Lung (tissue), 12 donors: ENCODE data around the gene RPP25L. TPM values are rescaled to one million over a fixed set of nuclear protein-coding genes. Genes with fewer than 3 reads are reported as not detected.

Experiments
- ATAC-seq: fragments of 200-7000 bp; cut with Tn5 transposase; one replicate; pipeline ENCODE4 v1.9.1; 2020; ENCODE audit warnings: moderate number of reproducible peaks; ENCODE audit not compliant: insufficient read depth, low FRiP score
- DNase-seq, 3 donors: peaks; one replicate each; pipeline ENCODE4 v3.0.0-alpha.2; 2013 to 2017
- H3K27ac ChIP-seq, 2 donors: one replicate each; pipeline ENCODE4 v1.5.1; 2013; ENCODE audit warnings: mild to moderate bottlenecking in 2 of 2, moderate library complexity in 2 of 2, control low read depth in 1 of 2, inconsistent platforms in 1 of 2, low read depth in 1 of 2, low read length in 1 of 2
- H3K27me3 ChIP-seq, 3 donors: one replicate each; pipeline ENCODE4 v1.5.1; 2013; ENCODE audit warnings: low read length in 2 of 3; ENCODE audit not compliant: control insufficient read depth in 3 of 3, insufficient read depth in 3 of 3
- H3K36me3 ChIP-seq, 4 donors: one replicate each; pipeline ENCODE4 v1.5.1; 2013; ENCODE audit warnings: low read length in 4 of 4, mild to moderate bottlenecking in 1 of 4, moderate library complexity in 1 of 4; ENCODE audit not compliant: control insufficient read depth in 4 of 4, insufficient read depth in 4 of 4
- H3K4me1 ChIP-seq, 5 donors: one replicate each; pipeline ENCODE4 v1.5.1; 2013; ENCODE audit warnings: low read length in 5 of 5, mild to moderate bottlenecking in 2 of 5, moderate library complexity in 1 of 5; ENCODE audit not compliant: control insufficient read depth in 5 of 5, insufficient read depth in 5 of 5
- H3K4me3 ChIP-seq: one replicate; pipeline ENCODE4 v1.5.1; 2013; ENCODE audit warnings: mild to moderate bottlenecking, control low read depth, moderate library complexity
- H3K9ac ChIP-seq, 2 donors: one replicate each; pipeline ENCODE4 v1.5.1; 2013; ENCODE audit warnings: low read length in 2 of 2, control low read depth in 1 of 2; ENCODE audit not compliant: insufficient read depth in 1 of 2
- H3K9me3 ChIP-seq, 4 donors: one replicate each; pipeline ENCODE4 v1.5.1; 2013; ENCODE audit warnings: low read length in 3 of 4, mild to moderate bottlenecking in 1 of 4, moderate library complexity in 1 of 4; ENCODE audit not compliant: control insufficient read depth in 4 of 4, insufficient read depth in 3 of 4
- WGBS, 2 donors: extraction: QIAGEN DNeasy Blood & Tissue Kit; methylation state at CpG; one replicate each; pipeline ENCODE4 v1.1.7; 2013; 5-methylcytosine and 5-hydroxymethylcytosine counted together
- polyA plus RNA-seq, 2 donors: library from polyadenylated mRNA; stranded (reverse); fragments of 200-250 nt; gene quantifications; one replicate each; pipeline ENCODE4 v1.2.1, GENCODE V29; 2013
- total RNA-seq, 2 donors: library from RNA; depleted of rRNA in 1 of 2; stranded (reverse); fragments of >200 nt in 1 of 2; gene quantifications; one replicate each; pipeline ENCODE4 v1.2.1, GENCODE V29; 2014 to 2021
- TF ChIP-seq, protein P1 (sequence below): IDR thresholded peaks from 2 replicates; pipeline ENCODE4 v1.5.1; 2012; ENCODE audit warnings: mild to moderate bottlenecking; ENCODE audit errors: control extremely low read depth, extremely low read depth
- donor health status: control.
- donor health status: control.
- donor health status: Bipolar disorder and iron deficiency.
- donor health status: healthy.
- donor health status: DM: yes; HTN: yes; CAD: no.

Gene RPP25L
- total and polyA plus RNA-seq, 4 donors: 17.0 to 32.6 (median 25.7) TPM

DNA sequence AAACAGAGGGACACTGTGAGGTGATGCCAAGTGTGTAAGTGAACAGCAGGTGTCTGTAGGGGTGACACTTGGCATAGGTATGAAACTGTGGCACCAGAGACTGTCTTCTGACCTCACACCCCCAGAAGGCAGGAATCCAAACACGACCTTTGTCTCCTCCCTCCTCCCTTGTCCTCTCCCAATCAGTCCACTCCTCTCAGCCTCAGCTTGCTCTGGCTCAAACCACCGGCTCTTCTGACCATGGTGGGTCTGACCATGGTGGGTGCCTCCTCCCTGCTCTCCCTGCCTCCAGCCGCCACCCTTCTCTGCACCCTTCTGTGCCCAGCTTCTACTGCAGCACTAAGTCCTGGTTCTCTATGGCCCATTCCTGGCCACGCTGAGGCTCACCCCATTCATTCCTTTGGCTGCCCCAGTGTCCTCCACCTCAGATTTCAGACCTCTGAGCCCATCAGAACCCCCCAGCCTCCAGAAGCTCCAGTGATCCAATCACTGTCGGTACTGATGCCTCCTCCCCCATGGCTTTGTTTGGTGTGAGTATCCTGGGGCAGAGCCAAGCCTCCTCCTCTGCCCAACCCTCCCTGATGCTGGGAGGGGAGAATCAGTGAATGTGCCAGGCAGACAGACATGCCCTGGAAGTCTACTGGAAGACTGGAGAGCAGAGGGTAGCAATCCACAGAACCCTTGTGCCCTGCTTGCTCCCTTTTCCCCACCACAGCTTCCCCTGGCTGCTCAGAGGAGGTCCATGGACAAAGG, 18.7 kb upstream of the RPP25L start:
- WGBS, 2 donors: 34 to 42% methylated on average over 5 of the region's 5 CpGs
- Histone ChIP-seq H3K36me3 (peaks cover 0 to 7% (median 3%) of the 10 kb centered on the region in 4 donors), H3K9me3 (no peaks in the 10 kb centered on the region), H3K4me1 (peaks cover 0 to 8% (median 6%) of the 10 kb centered on the region in 5 donors), H3K9ac (no peak overlapping the region), H3K27me3 (peaks cover 3 to 61% (median 53%) of the 10 kb centered on the region in 3 donors), H3K4me3 (no peak overlapping the region), H3K27ac (no peak overlapping the region)
- TF ChIP-seq, protein P1, sequence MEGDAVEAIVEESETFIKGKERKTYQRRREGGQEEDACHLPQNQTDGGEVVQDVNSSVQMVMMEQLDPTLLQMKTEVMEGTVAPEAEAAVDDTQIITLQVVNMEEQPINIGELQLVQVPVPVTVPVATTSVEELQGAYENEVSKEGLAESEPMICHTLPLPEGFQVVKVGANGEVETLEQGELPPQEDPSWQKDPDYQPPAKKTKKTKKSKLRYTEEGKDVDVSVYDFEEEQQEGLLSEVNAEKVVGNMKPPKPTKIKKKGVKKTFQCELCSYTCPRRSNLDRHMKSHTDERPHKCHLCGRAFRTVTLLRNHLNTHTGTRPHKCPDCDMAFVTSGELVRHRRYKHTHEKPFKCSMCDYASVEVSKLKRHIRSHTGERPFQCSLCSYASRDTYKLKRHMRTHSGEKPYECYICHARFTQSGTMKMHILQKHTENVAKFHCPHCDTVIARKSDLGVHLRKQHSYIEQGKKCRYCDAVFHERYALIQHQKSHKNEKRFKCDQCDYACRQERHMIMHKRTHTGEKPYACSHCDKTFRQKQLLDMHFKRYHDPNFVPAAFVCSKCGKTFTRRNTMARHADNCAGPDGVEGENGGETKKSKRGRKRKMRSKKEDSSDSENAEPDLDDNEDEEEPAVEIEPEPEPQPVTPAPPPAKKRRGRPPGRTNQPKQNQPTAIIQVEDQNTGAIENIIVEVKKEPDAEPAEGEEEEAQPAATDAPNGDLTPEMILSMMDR: no peak
- ATAC-seq (no peak), DNase-seq (no peak)

DNA sequence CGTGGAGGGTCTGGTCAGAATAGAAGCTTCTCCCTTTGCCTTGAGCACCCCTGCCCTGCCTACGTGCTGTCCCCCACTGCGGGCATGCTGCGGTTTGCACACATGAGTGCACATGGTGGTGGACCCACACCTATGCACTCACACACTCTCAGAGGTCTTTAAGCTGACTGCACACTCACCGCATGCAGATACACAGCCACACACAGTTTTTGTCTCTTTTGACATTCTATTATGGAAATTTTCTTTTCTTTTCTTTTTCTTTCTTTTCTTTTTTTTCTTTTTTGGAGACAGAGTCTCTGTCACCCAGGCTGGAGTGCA, 17.6 kb upstream of the RPP25L start:
- Histone ChIP-seq H3K4me1 (peaks cover 0 to 8% (median 6%) of the 10 kb centered on the region in 5 donors), H3K4me3 (no peak overlapping the region)

DNA sequence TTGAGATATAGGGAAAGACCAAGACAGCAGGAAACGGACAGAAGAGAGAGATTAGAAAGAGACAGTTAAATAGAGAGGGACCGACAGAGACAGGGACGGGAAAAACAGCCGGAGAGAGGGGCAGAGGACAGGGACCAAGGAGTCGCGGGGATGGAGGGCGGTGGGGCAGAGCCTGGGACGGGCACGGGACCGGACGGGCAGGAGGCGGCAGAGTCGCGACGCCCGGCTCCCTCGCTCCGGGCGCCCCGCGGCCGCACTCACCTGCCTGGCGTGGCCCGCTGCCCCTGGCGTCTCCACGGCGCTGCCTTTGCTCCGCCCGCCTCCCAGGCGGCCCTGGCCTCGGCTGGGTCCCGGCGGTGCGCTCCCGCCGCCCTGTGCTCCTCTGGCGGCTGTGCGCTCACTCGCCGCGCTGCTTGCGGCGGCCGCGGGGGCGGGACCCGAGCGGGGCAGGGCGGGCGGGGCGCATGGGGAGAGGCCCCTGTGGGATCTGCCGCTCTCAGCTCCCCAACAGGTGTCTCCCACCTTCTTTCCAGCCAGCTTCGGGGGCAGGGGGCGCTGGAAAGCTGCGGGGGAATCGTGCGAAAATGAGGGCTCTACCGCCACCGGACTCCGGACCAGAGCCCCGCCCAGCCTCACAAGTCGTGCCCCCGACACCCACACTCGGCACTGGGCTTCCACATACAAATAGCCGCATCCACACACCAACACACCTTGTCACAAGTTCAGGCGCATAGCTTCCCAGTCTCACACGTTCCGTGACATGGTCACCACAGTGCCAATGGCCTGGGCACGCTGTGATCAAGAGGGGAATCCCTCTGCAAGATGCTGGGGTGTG, 17.0 kb upstream of the RPP25L start, which contains the start of gene ARID3C:
Gene ARID3C (minus strand): TSS at position 411 of the 835 bp plus-strand sequence. CDS start 1,052 bp downstream, outside the sequence.
- TF ChIP-seq, protein P1: no peak
- WGBS, 2 donors: 1 to 2% methylated on average over 44 to 69 of the region's 69 CpGs
- DNase-seq (peak in 1 of 3 donors; percentile 23), ATAC-seq (peak; percentile 71)
- H3K36me3 ChIP-seq: no peaks in the 10 kb centered on the region
- H3K9me3 ChIP-seq: peaks cover 0 to 2% (median 0%) of the 10 kb centered on the region in 4 donors
- peaks cover 0 to 8% (median 6%) of the 10 kb centered on the region in 5 donors for H3K4me1 ChIP-seq
- H3K9ac ChIP-seq: no peak within 1 kb of the TSS
- H3K27me3 ChIP-seq: peaks cover 7 to 78% (median 70%) of the 10 kb centered on the region in 3 donors
- H3K27ac ChIP-seq: no peak within 1 kb of the TSS
- no peak within 1 kb of the TSS for H3K4me3 ChIP-seq

More for the DNA sequence above, 17.6 kb upstream of the RPP25L start:
- Histone ChIP-seq H3K27ac (no peak overlapping the region), H3K27me3 (peaks cover 5 to 72% (median 65%) of the 10 kb centered on the region in 3 donors), H3K36me3 (no peaks in the 10 kb centered on the region), H3K9ac (no peak overlapping the region), H3K9me3 (peaks cover 0 to under 1% (median 0%) of the 10 kb centered on the region in 4 donors)
- ATAC-seq (no peak), DNase-seq (no peak)
- TF ChIP-seq, protein P1: no peak
- 26% methylated on average over 5 of the region's 5 CpGs for WGBS, 2 donors
